Fibroblast of pulmonary artery (primary cell): ENCODE results near the gene HFE.
"Not testable (repeated sequence)": the region's sequence is repeated elsewhere in the genome, so short reads cannot be mapped to it uniquely, and the experiment has no call there.

Experiments
- DNase-seq: peaks from one replicate; pipeline ENCODE4 v3.0.0-alpha.2; 2010; ENCODE audit warnings: low read depth
- H3K4me3 ChIP-seq: replicated peaks from 2 replicates; pipeline ENCODE4 v1.5.1; 2011; ENCODE audit warnings: low read depth, mild to moderate bottlenecking, control low read depth, low read length, moderate library complexity
- TF ChIP-seq, protein P1 (sequence below): IDR thresholded peaks from 2 replicates; pipeline ENCODE4 v1.5.1; 2011; ENCODE audit warnings: mild to moderate bottlenecking, control low read depth, low read length, inconsistent platforms; ENCODE audit errors: missing control alignments

Gene HFE

DNA sequence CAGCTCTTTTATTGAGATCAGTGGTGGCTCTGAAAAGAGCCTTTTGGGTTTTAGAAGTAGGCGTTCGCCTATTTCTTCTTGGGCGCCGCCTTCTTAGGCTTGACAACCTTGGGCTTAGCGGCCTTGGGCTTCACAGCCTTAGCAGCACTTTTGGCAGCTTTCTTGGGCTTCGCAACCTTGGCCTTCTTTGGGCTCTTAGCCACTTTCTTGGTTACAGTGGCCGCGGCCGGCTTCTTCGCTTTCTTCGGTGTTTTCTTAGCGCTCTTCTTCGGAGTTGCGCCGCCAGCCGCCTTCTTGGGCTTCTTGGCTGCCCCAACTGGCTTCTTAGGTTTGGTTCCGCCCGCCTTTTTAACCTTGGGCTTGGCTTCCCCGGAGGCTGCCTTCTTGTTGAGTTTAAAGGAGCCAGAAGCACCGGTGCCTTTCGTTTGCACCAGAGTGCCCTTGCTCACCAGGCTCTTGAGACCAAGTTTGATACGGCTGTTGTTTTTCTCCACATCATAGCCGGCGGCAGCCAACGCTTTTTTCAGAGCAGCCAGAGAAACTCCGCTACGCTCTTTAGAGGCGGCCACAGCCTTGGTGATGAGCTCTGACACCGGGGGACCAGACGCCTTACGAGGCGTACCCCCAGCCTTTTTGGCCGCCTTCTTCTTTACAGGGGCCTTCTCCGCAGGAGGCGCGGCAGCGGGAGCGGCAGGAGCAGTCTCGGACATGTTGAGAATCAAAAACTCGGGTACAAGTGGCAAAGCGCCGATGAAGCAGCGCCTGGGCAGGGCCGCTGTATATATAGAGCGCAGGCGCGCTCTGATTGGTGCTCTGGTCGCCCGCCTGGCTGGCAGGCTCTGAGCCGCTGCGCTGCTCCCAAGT lies 31.3 kb upstream of the HFE start:
- peak; percentile 94 for DNase-seq
- peak overlapping the region; percentile 85 for H3K4me3 ChIP-seq
- TF ChIP-seq, protein P1, sequence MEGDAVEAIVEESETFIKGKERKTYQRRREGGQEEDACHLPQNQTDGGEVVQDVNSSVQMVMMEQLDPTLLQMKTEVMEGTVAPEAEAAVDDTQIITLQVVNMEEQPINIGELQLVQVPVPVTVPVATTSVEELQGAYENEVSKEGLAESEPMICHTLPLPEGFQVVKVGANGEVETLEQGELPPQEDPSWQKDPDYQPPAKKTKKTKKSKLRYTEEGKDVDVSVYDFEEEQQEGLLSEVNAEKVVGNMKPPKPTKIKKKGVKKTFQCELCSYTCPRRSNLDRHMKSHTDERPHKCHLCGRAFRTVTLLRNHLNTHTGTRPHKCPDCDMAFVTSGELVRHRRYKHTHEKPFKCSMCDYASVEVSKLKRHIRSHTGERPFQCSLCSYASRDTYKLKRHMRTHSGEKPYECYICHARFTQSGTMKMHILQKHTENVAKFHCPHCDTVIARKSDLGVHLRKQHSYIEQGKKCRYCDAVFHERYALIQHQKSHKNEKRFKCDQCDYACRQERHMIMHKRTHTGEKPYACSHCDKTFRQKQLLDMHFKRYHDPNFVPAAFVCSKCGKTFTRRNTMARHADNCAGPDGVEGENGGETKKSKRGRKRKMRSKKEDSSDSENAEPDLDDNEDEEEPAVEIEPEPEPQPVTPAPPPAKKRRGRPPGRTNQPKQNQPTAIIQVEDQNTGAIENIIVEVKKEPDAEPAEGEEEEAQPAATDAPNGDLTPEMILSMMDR = no peak

DNA sequence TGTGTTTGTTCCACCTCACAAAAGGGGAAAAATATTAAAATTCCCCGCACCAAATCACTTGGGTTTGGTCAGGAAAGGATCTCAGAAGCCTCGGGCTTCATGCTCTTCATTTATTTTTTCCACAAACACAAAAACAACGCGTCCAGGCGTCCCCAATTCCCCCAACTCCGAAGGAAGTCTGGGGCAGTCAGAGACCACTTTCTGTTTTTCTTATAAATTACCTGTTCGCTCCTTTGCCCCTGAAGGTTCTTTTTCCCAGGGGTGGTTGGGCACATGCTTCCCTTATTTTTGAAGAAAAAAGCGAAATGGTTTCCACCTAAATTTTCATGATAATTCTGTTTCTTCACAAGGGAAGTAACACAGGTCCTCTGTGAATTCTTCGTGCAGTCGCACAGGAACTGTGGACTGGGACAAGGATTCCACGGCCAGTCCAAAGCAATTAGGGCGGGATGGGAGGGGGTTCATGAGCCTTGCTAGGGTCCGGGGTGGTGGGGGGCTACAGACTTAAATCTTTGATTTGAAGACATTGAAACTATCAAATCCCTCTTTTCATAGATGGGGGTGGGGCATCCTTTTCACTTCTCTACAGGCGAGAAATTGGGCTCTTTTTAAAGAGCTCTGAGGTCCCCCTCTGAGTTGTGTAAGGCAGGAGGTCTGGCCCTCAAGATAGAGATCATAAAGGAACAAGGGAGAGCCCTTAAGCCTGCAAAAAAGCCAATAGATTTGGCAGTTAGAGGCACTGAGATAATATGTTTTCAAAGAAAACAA lies 30.5 kb upstream of the HFE start:
- TF ChIP-seq, protein P1 = no peak
- DNase-seq = peak; percentile 40
- peak overlapping the region; percentile 85 for H3K4me3 ChIP-seq

DNA sequence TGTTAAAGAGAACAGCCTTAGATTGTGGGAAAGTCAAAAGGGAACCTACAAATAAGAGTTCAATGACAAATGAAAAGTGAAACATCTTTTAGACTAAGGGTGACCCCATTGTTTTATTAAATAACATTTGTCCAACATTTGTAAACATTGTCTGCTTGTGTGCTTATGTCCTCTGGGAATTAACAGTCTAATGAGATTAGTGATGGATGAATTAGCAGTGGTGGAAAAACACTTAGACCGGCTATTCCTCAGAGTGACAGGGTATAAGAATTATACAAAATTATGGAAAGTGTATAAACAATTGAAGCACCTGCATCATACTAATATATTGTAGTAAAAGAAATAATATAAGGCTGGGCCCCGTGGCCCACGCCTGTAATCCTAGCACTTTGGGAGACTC lies 29.3 kb upstream of the HFE start:
- DNase-seq = no peak
- TF ChIP-seq, protein P1 = no peak
- H3K4me3 ChIP-seq = no peak overlapping the region

DNA sequence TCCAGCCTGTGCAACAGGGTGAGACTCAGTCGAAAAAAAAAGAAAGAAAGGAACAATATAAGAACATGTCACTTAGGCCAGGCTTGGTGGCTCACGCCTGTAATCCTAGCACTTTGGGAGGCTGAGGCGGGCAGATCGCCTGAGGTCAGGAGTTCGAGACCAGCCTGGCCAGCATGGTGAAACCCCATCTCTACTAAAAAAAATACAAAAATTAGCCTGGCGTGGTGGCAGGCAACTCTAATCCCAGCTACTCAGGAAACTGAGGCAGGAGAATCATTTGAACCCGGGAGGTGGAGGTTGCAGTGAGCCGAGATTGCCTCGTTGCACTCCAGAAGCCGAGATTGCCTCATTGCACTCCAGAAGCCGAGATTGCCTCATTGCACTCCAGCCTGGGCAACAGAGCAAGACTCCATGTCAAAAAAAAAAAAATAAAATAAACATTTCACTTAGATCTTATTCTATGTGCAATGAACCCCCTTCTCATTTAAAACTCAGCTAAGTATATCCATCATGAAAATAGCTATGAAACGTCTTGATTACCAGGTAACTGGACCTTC lies 28.7 kb upstream of the HFE start:
- not testable (repeated sequence) for H3K4me3 ChIP-seq, DNase-seq

DNA sequence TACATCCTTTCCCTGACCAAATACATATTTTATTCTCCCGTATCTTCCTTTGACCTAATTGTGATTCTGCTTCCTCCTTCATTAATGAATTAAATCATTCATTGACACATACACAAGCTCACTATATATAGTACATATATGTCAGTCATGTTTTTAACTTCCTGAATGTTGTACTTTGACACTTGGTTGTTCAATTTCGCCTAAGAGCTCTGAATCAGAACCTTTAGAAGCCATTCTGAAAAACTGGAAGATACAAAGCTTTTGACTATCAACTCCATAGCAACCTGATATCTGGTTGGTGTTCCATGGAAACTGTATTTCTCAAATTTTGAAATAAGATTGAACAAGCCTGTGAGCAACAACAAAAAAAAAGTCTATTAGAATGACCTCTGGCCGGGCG lies 27.3 kb upstream of the HFE start:
- no peak overlapping the region for H3K4me3 ChIP-seq
- no peak for DNase-seq
- TF ChIP-seq, protein P1 = no peak

DNA sequence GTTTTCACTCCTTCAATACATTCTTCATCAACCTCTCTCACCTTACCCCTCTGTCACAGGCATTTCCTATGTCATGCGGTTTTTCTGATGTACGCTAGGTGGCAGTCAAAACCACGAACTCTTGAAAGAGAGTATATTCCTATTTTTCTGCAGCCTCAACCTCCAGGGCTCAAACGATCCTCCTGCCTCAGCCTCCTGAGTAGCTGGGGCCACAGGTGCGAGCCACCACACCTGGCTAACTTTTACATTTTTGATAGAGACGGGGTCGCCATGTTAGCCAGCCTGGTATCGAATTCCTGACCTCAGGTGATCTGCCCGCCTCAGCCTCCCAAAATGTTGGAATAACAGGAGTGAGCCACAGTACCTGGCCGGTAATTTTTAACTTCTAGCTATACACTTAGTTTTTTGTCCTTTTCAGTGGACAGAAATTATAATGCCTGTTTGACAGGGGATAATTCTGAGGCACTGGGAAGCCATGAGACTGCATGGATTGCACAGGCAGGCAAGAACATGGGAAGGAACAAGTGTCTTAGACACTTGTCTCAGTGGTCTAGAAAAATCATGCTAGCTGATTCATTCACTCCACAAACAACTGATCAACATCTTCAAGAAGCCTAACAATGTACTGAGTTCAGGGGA lies 22.5 kb upstream of the HFE start:
- TF ChIP-seq, protein P1 = peak; percentile 70
- H3K4me3 ChIP-seq = no peak overlapping the region
- peak; percentile 75 for DNase-seq

DNA sequence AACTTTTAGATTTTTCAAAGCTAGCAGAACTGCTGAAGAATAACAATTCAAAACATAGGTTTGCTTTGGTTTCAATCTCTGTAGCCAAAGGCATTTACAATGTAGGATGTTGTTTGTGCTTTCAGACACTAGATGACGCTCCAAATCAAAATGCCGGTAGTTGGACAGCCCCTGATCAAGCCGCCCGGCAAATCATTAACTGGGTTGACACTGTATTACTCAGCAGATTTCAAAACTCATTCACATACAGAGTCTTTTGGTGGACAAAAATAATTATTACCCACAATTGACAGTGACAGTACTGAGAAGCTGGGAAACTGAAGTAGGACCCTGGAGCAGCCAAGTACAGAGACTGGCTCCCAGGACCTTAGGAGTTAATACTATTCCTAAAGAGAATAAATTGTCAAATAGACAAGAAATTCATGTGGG lies 21.3 kb upstream of the HFE start:
- no peak overlapping the region for H3K4me3 ChIP-seq
- TF ChIP-seq, protein P1 = peak; percentile 88
- DNase-seq = peak; percentile 89
